SK-MEL-5 (cell line): ENCODE results near the gene CCDC190. TPM values are rescaled to one million over a fixed set of nuclear protein-coding genes. Genes with fewer than 3 reads are reported as not detected.

Experiments
- DNase-seq: peaks from one replicate; pipeline ENCODE4 v3.0.0-alpha.2; 2016; ENCODE audit warnings: low read depth, low spot score
- in situ Hi-C: cut with HindIII; loops from 2 replicates; pipeline ENCODE4 v1.10.0; 2016; ENCODE audit warnings: low sequenced_read_pairs, high pct_unique_total_duplicates, low pct_unique_long_range_greater_than_20kb
- polyA plus RNA-seq, 2 experiments: library from polyadenylated mRNA; depleted of rRNA; stranded (reverse); fragments of >200 nt; gene quantifications; 2 replicates each; pipeline ENCODE4 v1.2.3, GENCODE V29; 2015
- total RNA-seq: library from RNA; depleted of rRNA; stranded (reverse); fragments of >200 nt; shearing (Covaris generic); gene quantifications from 2 replicates; pipeline ENCODE4 v1.2.3, GENCODE V29; 2014; rRNA removed

The CCDC190 gene
- not detected in 2 replicates for total RNA-seq
- not detected in 2 replicates for polyA plus RNA-seq (2015; cell fraction: cytosol; rRNA removed)
- polyA plus RNA-seq (2015; cell fraction: nucleus; rRNA removed) = not detected in 2 replicates

GRCh38 chr1:162861101-162861500 is at the start of gene CCDC190:
Gene CCDC190 (minus strand): TSS chr1:162861175. CDS start chr1:162859646, 1,529 bp downstream.
- no peak for DNase-seq

GRCh38 chr1:162910161-162910560 is 49.2 kb upstream of the CCDC190 start:
- in situ Hi-C loops = no loop called here
- no peak for DNase-seq

More at GRCh38 chr1:162861101-162861500, at the start of gene CCDC190:
- in situ Hi-C loops = no loop called here

DNA sequence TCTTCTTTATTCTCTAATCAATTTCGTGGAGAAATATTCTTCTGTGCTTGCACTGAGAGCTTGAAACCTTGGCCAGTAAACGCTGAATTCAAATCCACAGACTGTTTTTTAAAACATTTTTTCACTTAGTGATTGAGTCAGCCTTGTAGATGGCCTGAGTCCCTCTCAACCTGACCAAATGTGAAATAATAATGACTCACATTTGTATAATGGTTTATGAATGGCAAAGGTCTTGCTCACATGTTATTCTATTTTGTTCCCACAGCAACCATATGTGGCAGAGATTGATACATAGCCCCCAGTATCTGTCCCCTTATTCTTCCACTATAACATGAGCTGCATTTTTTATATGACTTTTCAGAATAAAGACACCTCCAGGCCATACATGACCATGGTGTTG is 47.8 kb upstream of the CCDC190 start:
- in situ Hi-C loops = no loop called here

DNA sequence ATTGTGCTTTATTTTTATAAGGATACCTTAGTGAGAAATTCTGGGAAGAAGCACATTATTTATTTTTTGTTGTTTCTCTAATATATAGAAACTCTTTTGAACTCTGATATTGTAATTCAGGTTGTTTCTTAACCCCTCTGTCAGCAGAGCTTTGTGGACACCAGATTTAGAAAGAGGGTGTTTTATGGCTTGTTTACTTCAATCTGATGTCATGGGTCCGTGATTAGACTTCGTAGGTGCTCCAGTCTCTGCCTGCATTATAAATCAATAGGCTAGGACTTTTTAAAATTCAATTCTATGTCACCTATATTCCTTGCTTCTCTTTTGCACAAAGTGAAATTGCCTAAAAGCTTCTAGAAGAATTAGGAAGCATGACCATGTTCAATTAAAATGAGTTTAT is 47.3 kb upstream of the CCDC190 start:
- no peak for DNase-seq
- in situ Hi-C loops = no loop called here

More for the DNA sequence above, 47.8 kb upstream of the CCDC190 start:
- DNase-seq = no peak

DNA sequence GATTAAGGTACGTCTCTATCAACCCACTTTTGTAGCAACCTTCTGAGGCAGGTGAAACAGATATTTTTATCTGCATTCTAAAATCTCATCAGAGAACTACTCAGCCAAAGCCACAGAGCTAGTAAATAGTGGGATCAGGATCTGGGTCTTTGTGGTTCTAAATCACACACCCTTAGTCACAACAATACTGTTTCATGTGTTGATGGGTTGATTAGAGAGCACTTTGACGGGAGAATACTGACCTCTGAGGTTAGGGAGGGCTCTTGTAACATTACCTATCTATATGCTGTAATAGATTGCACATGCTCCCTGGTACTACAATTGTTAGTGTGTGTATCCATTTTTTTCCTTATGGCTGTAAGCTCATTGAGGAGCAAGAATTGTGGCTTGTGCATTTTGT is 45.5 kb upstream of the CCDC190 start:
- in situ Hi-C loops = no loop called here
- DNase-seq = no peak

DNA sequence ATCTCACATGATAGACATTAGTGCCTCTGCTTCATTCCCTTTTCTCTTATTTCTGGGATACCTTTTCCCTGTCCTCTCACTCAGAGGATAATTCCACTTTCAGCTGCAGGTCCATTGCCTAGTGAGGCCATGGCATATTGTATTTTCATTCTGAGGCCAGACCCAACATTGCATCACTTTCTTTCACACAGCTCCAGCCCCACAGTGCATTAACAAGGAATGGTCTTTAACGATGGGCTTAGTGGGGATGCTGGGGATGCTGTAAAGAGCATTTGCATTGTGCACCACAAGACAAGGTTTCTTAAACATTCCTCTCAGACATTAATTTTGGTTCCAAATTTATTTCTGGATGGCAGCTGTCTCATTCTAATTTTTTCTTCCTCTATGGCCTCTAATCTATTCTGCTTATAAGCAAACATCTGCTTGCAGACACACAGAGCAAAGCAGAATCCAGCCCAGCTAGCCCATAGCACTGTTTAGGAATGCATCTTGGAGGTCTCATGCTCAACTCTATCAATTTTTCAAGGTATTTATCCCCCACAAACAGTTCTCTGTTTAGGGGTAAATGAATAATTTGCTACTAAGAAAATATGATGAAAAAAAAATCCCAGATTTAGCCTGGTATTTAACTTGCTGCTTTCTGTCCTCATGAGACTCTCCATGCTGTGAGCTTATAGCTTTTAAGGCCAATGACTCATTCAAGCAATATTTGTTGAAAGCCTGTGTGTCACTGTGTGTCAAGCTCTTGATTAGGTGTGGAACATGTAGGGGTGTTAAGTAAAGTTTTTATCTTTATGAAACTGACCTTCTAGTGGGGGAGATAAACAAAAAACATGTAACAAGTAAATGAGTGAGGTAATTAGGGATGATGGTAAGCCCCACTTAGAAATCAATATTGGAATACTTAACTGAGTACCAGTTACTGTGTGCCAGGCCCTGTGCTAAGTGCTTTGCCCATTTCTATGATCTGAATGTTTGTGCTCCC is 44.5 kb upstream of the CCDC190 start:
- DNase-seq = no peak
- in situ Hi-C loops = no loop called here

DNA sequence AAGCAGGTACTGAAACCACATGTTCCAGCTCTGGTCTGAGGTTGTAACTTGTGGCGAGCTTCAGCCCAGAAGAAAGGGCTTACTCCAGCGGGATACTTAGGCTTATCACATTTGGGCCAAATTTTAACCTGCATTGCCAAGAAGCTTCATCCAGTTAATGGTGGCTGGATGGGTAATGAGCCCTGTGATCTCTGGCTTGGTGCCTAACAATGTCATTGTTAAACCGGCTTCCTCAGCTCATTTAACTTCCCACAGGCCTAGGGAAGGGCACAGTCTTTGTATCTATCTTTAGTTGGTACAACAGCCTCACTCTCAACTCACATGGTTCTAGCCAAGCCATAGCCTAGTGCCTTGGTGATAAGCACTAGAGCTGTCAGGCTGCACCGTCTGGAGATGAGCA is 43.6 kb upstream of the CCDC190 start:
- in situ Hi-C loops = no loop called here

GRCh38 chr1:162904023-162904422 is 43.0 kb upstream of the CCDC190 start:
- in situ Hi-C loops = no loop called here
- no peak for DNase-seq

More for the DNA sequence above, 43.6 kb upstream of the CCDC190 start:
- no peak for DNase-seq

- no peak for DNase-seq
- in situ Hi-C loops = no loop called here
Measured at GRCh38 chr1:162903246-162903645, 42.3 kb upstream of the CCDC190 start.

GRCh38 chr1:162902416-162902815 is 41.4 kb upstream of the CCDC190 start:
- in situ Hi-C loops = no loop called here
- DNase-seq = no peak

DNA sequence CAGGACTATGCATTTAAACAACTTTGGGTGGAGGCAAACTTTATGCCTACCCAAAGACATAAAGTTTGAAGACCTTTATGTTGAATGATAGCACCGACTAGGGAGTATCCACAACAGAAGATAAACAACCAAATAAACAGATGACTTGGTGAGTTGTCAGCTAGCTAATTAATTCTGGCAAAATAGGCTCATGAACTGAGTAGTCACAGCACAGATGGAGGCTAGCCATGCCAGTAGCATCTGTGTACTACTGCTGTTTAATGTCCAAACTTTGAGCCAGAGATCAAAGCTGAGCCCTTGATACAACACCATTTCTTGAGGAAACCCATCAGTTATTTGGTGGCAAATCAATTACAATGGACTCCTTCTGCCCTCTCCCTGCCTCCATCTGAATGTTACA is 40.3 kb upstream of the CCDC190 start:
- DNase-seq = no peak
- in situ Hi-C loops = no loop called here

DNA sequence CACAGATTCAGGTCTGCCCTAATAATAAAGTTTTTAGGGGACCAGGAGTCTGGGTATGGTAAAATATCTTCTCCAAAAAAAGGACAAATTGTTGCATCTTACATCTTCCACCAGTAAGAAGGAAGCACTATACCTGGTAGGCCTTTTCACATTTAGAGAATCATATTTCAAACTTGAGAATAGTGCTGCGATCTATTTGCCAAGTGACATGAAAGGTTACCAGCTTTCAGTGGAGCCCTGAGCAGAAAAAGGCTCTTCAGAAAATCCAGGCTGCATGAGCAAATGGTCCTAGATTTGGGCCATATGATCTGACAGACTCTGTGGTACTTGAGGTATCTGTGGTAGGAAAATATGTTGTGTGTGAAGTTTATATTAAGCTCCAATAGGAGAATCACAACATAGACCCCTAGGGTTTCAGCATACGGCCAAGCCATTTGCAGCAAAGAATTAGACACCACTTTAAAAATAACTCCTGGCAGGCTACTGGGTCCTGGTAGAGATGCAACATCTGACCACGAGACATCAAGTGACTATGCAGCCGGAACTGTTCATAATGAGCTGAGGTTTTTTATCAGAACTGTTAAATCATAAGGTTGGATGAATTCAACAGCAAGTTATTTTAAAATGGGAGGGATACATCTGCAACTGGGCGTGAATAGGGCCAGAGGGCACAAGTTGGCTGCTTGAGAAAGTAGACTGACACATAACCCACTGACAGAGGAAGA is 38.6 kb upstream of the CCDC190 start:
- peak; percentile 53 for DNase-seq
- in situ Hi-C loops = no loop called here

GRCh38 chr1:162893612-162893908 is 32.6 kb upstream of the CCDC190 start:
- no peak for DNase-seq
- in situ Hi-C loops = no loop called here

GRCh38 chr1:162892906-162893611 is 32.1 kb upstream of the CCDC190 start:
- in situ Hi-C loops = no loop called here
- no peak for DNase-seq

- in situ Hi-C loops = no loop called here
- no peak for DNase-seq
Measured at GRCh38 chr1:162889989-162890388, 29.0 kb upstream of the CCDC190 start.

DNA sequence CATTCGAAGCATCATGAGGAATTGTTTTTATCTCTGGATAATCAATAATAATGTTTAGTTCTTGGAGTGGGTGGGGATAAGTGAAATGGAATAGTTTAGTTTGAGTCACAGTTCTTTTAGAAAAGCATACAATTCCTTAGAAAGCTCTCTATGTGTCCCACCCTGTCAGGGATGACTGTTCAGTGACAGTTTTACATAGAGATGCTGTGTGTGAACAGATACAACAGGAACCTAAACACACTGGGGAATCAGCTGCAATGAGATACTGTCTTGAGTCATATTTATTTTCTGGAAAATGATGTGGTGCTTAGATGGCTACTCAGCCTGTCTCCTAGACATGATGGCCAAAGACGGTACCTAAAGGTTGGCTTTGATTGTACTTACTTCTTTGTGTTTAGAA is 25.7 kb upstream of the CCDC190 start:
- no peak for DNase-seq
- in situ Hi-C loops = no loop called here

DNA sequence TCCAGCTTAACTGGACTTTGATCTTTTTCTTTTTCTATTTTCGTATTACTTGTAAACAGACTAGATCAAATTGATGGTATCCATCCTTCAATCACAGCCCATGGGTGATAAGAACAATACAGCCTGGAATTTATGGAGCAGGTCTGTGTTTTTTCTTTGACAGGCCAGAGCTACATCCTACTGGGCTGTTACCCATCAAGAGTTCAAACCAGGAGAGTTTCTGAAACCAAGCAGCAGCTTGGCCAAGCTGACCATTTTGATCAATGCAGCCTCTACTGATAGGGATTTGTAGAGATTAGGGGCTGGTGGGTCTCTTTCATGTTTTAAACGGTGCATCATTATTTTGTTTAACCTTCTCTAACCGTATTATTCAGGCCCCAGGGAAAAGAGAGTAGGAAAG is 24.3 kb upstream of the CCDC190 start:
- DNase-seq = no peak
- in situ Hi-C loops = no loop called here

DNA sequence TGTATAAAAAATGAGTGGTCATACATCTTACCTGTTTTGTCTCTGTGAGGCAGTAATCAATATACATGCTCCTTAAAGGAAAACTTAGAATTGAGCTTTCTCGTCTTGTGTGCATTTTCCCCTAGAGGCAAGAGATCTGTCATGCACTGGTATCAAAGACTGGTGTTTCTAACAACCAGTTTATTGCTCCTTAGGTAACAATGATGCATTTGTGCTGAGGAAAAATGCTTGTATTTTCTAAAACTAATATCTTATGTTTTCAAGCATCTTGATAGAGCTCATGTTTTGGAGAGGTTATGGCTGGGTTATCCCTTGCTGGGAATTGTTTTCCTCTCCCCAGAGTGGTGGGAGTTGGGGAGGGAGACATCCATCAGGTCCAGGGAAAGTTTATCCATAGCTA is 23.9 kb upstream of the CCDC190 start:
- DNase-seq = no peak
- in situ Hi-C loops = no loop called here
